ENCODE measurements around the gene ERBB2. TPM values are rescaled to one million over a fixed set of nuclear protein-coding genes. Genes with fewer than 3 reads are reported as not detected.

ERBB2 gene
- total RNA-seq, 4 donors from 2014 or later: 175 to 439 (median 234) TPM

GRCh38 chr17:39664581-39665561 lies 35.0 kb upstream of the ERBB2 start, which contains the start of gene TCAP:
Gene TCAP, plus strand, starts transcription at chr17:39665349. Its CDS starts 11 bp downstream, at chr17:39665360.
- in situ Hi-C loops (cut with MboI; ENCODE audit: low pct_ligation_motif_present in 1 of 4, low pct_unique_long_range_greater_than_20kb in 1 of 4, low sequenced_read_pairs in 3 of 4): no loop called here
- intact Hi-C loops (cut with DNase I; ENCODE audit: low total_unique reads): no loop called here
- H3K27ac ChIP-seq: peak within 1 kb of the TSS in 2 of 4 donors; percentile 60 to 82

GRCh38 chr17:39665642-39666224 lies 34.1 kb upstream of the ERBB2 start:
- Histone ChIP-seq H3K9me3 (no peaks in the 10 kb centered on the region), H3K4me1 (peaks cover 37 to 58% (median 48%) of the 10 kb centered on the region in 4 donors), H3K4me3 (no peak overlapping the region), H3K27me3 (peaks cover 51% of the 10 kb centered on the region), H3K36me3 (peaks cover 0 to 3% (median 0%) of the 10 kb centered on the region in 4 donors), H3K27ac (peak overlapping the region in 1 of 4 donors; percentile 60)
- in situ Hi-C loops (cut with MboI; ENCODE audit: low pct_ligation_motif_present in 1 of 4, low pct_unique_long_range_greater_than_20kb in 1 of 4, low sequenced_read_pairs in 3 of 4) (no loop called here), intact Hi-C loops (cut with DNase I; ENCODE audit: low total_unique reads) (no loop called here)
- DNase-seq: no peak
- WGBS, 2 donors (ENCODE audit: low coverage in 1 of 2): 74% methylated on average over 7 of the region's 17 CpGs; no CpG with 5 or more reads in 1 of the 2 donors
- TF ChIP-seq POLR2A (IDR thresholded peaks at IDR 0.05) (no peak), CTCF (IDR thresholded peaks at IDR 0.05) (peak in 1 of 5 experiments; percentile 5), POLR2AphosphoS5 (IDR thresholded peaks at IDR 0.05) (no peak), EP300 (IDR thresholded peaks at IDR 0.05; ENCODE audit: low read depth) (no peak)

More at GRCh38 chr17:39664581-39665561, 35.0 kb upstream of the ERBB2 start, which contains the start of gene TCAP:
- Histone ChIP-seq H3K4me1 (peaks cover 37 to 58% (median 48%) of the 10 kb centered on the region in 4 donors), H3K36me3 (peaks cover 0 to 9% (median 3%) of the 10 kb centered on the region in 4 donors), H3K4me3 (no peak within 1 kb of the TSS), H3K27me3 (peaks cover 43% of the 10 kb centered on the region), H3K9me3 (no peaks in the 10 kb centered on the region)
- no peak for DNase-seq
- WGBS, 2 donors (ENCODE audit: low coverage in 1 of 2): 53 to 56% methylated on average over 4 to 13 of the region's 15 CpGs
- no peak for TF ChIP-seq CTCF (IDR thresholded peaks at IDR 0.05)
- no peak for TF ChIP-seq EP300 (IDR thresholded peaks at IDR 0.05; ENCODE audit: low read depth)
- TF ChIP-seq POLR2AphosphoS5 (IDR thresholded peaks at IDR 0.05): no peak
- TF ChIP-seq POLR2A (IDR thresholded peaks at IDR 0.05): no peak

GRCh38 chr17:39666231-39666600 lies 33.6 kb upstream of the ERBB2 start:
- no peaks in the 10 kb centered on the region for H3K36me3 ChIP-seq
- DNase-seq: no peak
- intact Hi-C loops (cut with DNase I; ENCODE audit: low total_unique reads): no loop called here
- H3K4me3 ChIP-seq: no peak overlapping the region
- peaks cover 37 to 58% (median 48%) of the 10 kb centered on the region in 4 donors for H3K4me1 ChIP-seq
- no peaks in the 10 kb centered on the region for H3K9me3 ChIP-seq
- H3K27ac ChIP-seq: peak overlapping the region in 1 of 4 donors; percentile 5
- in situ Hi-C loops (cut with MboI; ENCODE audit: low pct_ligation_motif_present in 1 of 4, low pct_unique_long_range_greater_than_20kb in 1 of 4, low sequenced_read_pairs in 3 of 4): no loop called here
- 39% methylated on average over 2 of the region's 2 CpGs; no CpG with 5 or more reads in 1 of the 2 donors for WGBS, 2 donors (ENCODE audit: low coverage in 1 of 2)
- H3K27me3 ChIP-seq: peaks cover 55% of the 10 kb centered on the region
- no peak for TF ChIP-seq EP300 (IDR thresholded peaks at IDR 0.05; ENCODE audit: low read depth)
- TF ChIP-seq POLR2AphosphoS5 (IDR thresholded peaks at IDR 0.05): no peak
- TF ChIP-seq POLR2A (IDR thresholded peaks at IDR 0.05): no peak
- TF ChIP-seq CTCF (IDR thresholded peaks at IDR 0.05): no peak

Data from transverse colon (tissue), 4 donors.